Hematopoietic multipotent progenitor cell treated with erythropoietin and hydrocortisone succinate and interleukin-3 and kit ligand, for 17 days (in vitro differentiated cells): Measurements from ENCODE around the gene FXYD5.
"Not testable (repeated sequence)": the region's sequence is repeated elsewhere in the genome, so short reads cannot be mapped to it uniquely, and the experiment has no call there.

Experiments used
- DNase-seq: peaks from one replicate; pipeline ENCODE4 v3.0.0-alpha.2; 2015; ENCODE audit warnings: low spot score

Gene FXYD5

DNA sequence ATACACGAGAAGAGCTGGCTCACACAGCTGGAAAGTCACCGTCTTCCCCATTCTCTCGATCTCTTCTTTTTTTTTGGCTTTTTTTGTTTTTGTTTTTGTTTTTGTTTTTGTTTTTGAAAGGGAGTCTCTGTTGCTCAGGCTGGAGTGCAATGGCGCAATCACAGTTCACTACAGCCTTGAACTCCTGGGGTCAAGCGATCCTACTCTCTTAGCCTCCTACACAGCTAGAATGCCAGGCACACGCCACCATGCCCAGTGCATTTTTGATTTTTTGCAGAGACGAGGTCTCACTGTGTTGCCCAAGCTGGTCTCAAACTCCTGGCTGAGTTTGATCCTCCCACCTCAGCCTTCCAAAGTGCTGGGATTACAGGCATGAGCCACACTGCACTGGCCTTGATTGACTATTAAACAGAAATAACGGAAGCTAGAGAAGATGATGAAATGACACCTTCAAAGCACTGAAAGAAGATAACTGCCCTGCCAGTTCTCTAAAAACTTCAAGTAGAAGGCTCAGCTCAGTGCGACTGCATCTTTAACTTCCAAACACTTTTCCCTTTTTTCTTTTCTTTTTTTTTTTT lies 34.9 kb upstream of the FXYD5 start:
- no peak for DNase-seq

DNA sequence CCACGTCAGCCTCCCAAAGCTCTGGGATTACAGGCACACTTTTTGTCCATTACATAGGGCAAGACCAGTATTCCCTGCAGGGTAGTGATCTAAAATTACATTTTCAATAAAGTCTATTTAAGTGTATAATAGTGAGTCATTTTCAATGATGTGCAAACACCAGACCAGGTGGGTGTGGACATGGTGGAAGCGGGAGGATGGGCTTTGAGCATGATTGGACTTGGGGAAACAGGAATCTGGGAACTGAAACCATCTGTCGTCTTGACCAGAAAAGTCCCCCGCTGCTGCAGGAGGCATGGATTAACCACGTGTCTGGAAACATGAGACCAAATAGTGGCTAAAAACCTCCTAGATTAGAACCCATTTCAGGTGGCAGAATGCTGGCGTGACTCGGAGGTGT lies 34.0 kb upstream of the FXYD5 start:
- no peak for DNase-seq

- DNase-seq, result no peak
Measured at GRCh38 chr19:35120898-35121297, 33.6 kb upstream of the FXYD5 start.

GRCh38 chr19:35122687-35123551 lies 31.6 kb upstream of the FXYD5 start:
- no peak for DNase-seq

GRCh38 chr19:35123573-35123972 lies 31.0 kb upstream of the FXYD5 start:
- no peak for DNase-seq

- peak; percentile 96 for DNase-seq
Measured at GRCh38 chr19:35124098-35125060, 30.2 kb upstream of the FXYD5 start.

GRCh38 chr19:35125270-35125717 lies 29.2 kb upstream of the FXYD5 start:
- DNase-seq, result no peak

DNA sequence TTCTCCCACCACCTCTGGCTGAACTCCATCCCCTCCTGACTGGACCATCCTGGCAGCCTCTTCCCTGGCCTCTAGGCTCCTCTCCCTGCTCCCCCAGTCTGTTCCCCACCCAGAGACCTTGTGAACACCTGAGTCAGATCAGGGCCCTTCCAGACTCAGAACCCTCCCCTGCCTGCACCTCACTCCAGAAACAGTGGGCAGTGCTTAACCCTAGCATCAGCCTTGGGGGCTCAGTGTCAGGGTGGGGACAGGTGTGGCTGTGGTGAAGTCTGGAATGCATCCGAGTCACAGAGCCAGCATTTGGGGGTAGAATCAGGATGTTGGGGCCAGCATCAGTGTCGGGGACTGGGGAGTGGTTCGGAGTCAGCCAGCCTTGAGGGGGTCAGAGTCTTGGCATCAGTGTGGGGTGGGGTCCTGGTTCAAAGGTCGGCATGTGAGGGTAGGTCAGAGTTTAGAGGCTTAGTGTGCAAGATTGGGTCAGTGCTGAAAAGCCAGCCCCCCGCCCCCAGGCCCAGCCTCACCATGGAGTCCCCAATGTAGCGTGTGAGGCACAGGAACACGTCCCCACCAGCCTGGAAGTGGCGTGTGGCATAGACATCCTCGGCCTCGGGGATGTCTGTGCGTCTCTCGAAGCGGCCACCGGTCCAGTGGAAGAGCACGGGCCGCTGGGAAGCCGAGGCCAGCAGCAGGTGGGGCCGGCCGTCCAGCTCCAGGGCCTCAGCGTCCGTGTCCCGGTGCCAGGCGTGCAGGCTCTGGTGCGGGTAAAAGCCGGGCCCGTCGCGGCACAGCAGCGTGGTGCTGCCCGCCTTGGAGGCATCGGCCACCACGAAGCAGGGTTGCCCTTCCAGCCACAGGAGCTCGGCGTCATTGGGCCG lies 28.5 kb upstream of the FXYD5 start:
- no peak for DNase-seq

DNA sequence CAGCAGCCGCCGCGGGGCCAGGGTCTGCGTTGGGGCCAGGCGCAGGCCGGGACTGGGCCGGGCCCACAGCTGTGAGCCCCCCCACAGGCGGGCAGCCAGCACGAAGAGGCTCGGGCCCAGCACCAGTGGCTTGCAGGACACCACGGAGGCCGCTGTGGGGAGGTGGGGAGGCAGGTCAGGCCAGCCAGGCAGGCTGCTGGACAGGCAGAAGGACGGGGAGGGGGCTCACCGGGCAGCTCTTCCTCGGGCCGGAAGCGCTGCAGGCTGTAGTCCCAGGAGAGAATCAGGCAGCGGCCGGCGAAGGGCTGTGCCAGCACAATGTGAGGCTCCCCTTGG lies 27.9 kb upstream of the FXYD5 start:
- no peak for DNase-seq

DNA sequence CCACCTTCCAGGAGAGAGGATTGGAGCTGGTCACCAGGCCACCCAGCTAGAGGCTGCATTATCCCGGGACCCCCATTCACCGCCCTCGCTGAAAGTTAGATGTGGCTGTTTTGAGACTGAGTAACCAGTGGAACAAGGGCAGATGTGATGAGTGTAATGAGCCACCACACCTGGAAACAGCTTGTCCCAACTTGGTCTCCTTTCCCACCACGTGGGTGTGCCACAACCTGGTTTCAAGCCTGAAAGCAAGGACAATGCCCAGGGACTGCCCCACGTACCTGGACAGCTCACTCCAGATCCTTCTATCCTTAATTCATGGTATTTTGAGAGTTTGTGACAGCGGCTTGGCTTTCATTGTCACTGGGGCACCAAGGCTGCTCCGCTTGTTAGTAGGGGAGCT lies 26.7 kb upstream of the FXYD5 start:
- DNase-seq, result no peak

GRCh38 chr19:35128398-35129057 lies 26.0 kb upstream of the FXYD5 start:
- no peak for DNase-seq

GRCh38 chr19:35129724-35130274 lies 24.7 kb upstream of the FXYD5 start:
- not testable (repeated sequence) for DNase-seq

DNA sequence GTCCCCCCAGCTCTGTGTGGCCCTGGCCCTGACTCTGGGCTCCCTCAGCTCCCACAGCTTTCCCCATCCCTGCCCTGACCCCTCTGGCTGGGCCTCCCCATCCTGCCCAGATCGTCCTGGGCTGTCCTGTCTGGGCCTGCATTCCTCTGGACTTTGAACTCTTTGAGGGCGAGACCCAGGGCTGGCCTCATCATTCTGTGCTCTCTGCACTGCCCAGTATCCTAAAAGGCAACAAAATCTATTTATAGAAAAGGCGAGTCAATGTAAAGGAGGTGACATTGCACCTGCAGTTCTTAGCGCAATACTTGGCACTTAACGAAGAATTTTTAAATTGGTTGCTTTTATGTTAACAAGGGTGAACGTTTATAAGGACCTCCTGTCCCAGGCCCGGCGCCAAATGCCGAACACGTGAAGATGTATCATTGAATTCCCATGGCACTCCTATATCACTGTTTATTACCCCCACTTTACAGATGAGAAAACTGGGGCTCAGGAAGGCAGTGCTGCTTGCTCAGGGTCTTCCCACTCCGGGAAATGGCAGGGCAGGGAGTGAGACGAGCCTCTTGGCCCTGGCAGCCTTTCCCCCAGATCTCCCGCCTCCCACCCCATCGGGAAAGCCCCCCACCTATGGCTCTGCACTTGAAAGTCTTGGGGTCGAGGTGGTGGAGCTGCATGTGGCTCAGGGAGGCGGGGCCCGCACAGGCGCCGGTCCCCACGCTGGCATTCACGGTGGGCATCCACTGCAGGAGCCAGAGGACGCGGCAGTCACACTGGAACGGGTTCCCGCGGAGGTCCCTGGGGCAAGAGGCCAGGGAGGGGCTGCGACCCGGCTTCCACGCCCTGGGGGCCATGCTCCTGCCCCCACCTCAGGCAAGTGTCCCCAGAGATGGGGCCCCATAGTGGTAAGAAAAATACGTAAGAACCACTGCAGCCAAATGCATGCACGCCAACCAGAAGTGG lies 23.5 kb upstream of the FXYD5 start:
- no peak for DNase-seq

- no peak for DNase-seq
Measured at GRCh38 chr19:35132254-35132653, 22.3 kb upstream of the FXYD5 start.

GRCh38 chr19:35133826-35134225 lies 20.7 kb upstream of the FXYD5 start:
- DNase-seq, result no peak

- DNase-seq, result no peak
Measured at GRCh38 chr19:35134601-35135242, 19.8 kb upstream of the FXYD5 start, which contains the start of gene LGI4. TSS of gene LGI4 (minus strand) at chr19:35135059. CDS start at chr19:35134680, 379 bp downstream.

- peak; percentile 63 for DNase-seq
Measured at GRCh38 chr19:35135389-35135909, 19.1 kb upstream of the FXYD5 start.

DNA sequence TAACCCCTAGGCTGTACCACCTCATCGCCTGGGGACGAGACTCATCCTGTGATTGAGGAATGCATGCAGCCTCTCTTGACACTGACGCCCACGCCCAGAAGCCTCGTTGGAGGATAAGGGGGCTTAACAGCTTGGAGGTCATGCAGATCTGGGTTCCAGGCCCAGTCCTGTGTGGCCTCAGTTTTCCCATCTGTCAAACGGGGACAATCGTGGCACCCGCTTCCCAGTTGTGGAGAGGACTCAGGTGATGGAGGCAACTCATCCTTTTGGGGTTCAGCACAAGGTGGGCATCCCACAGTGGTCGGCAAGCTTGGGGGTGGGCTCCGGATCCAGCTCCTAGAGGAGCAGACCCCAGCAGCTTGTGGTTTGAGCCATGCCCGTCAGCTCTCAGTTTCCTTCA lies 18.3 kb upstream of the FXYD5 start:
- no peak for DNase-seq
